Naive thymus-derived CD4-positive, alpha-beta T cell (primary cell): ENCODE results near the gene TTBK1. TPM values are rescaled to one million over a fixed set of nuclear protein-coding genes. Genes with fewer than 3 reads are reported as not detected.
A peak's percentile ranks its signal among the peaks of the same experiment; 100 is the strongest.

Experiments
- ATAC-seq: fragments of 150-1000 bp; cut with Tn5 transposase; 2 replicates; pipeline ENCODE4 v1.10.0; 2021; ENCODE audit warnings: mild to moderate bottlenecking, moderate library complexity
- CTCF ChIA-PET: fragments of 350-600 bp; sonication (Branson Sonifier 250); formaldehyde crosslinking; loops from one replicate; lab custom pipeline; 2021; ENCODE audit warnings: antibody characterized with exemption; lab: Charles Lee
- POLR2A ChIA-PET: fragments of 350-600 bp; sonication (Branson Sonifier 250); formaldehyde crosslinking; loops from one replicate; lab custom pipeline; 2021; ENCODE audit warnings: antibody characterized with exemption, inconsistent platforms; lab: Charles Lee
- DNase-seq, 9 donors: peaks; one replicate each; pipeline versions ENCODE4 v3.0.0 to v3.0.0-alpha.2; 2020 to 2022; ENCODE audit warnings: mixed read lengths in 1 of 9
- H3K27ac ChIP-seq: one replicate; pipeline ENCODE4 v1.7.0; 2013; ENCODE audit warnings: mild to moderate bottlenecking, low read depth, low read length, moderate library complexity
- H3K27me3 ChIP-seq, 2 donors: one replicate each; pipeline ENCODE4 v1.7.0; 2013; ENCODE audit warnings: low read length in 2 of 2, mild to moderate bottlenecking in 2 of 2, moderate library complexity in 2 of 2; ENCODE audit not compliant: control insufficient read depth in 2 of 2, insufficient read depth in 2 of 2
- H3K36me3 ChIP-seq, 3 experiments: 1 replicate in 2 of 3; 2 replicates in 1 of 3; pipeline ENCODE4 v1.7.0; 2013; ENCODE audit warnings: low read length in 3 of 3, mild to moderate bottlenecking in 3 of 3, moderate library complexity in 1 of 3; ENCODE audit not compliant: insufficient read depth in 3 of 3, control insufficient read depth in 2 of 3
- H3K4me1 ChIP-seq, 2 donors: one replicate each; pipeline ENCODE4 v1.7.0; 2013; ENCODE audit warnings: low read length in 2 of 2, mild to moderate bottlenecking in 2 of 2, moderate library complexity in 1 of 2; ENCODE audit not compliant: control insufficient read depth in 2 of 2, insufficient read depth in 2 of 2
- H3K4me3 ChIP-seq: 2 replicates; pipeline ENCODE4 v1.7.0; 2013; ENCODE audit warnings: mild to moderate bottlenecking, low read length
- H3K9me3 ChIP-seq, 3 experiments: 1 replicate in 2 of 3; 2 replicates in 1 of 3; pipeline ENCODE4 v1.7.0; 2013; ENCODE audit warnings: low read length in 3 of 3; ENCODE audit not compliant: control insufficient read depth in 2 of 3
- H3K27ac Mint-ChIP-seq, 9 donors: one replicate each; pipeline ENCODE4 v1.8.0; 2020 to 2022; ENCODE audit warnings: mixed read lengths in 9 of 9, mild to moderate bottlenecking in 8 of 9, moderate library complexity in 5 of 9, inconsistent platforms in 2 of 9
- H3K27me3 Mint-ChIP-seq, 5 donors: one replicate each; pipeline ENCODE4 v1.8.0; 2021 to 2022; ENCODE audit warnings: mixed read lengths in 5 of 5, mild to moderate bottlenecking in 1 of 5
- H3K36me3 Mint-ChIP-seq, 5 donors: one replicate each; pipeline ENCODE4 v1.8.0; 2020 to 2022; ENCODE audit warnings: mixed read lengths in 5 of 5, mild to moderate bottlenecking in 3 of 5, inconsistent platforms in 1 of 5
- H3K4me1 Mint-ChIP-seq, 7 donors: one replicate each; pipeline ENCODE4 v1.8.0; 2020 to 2022; ENCODE audit warnings: mixed read lengths in 7 of 7, mild to moderate bottlenecking in 3 of 7, inconsistent platforms in 1 of 7
- H3K4me3 Mint-ChIP-seq, 10 donors: one replicate each; pipeline ENCODE4 v1.8.0; 2020 to 2022; ENCODE audit warnings: mild to moderate bottlenecking in 10 of 10, mixed read lengths in 10 of 10, moderate library complexity in 6 of 10, inconsistent platforms in 2 of 10
- H3K9me3 Mint-ChIP-seq, 11 donors: one replicate each; pipeline ENCODE4 v1.8.0; 2020 to 2022; ENCODE audit warnings: mixed read lengths in 11 of 11, mild to moderate bottlenecking in 4 of 11, inconsistent platforms in 1 of 11, moderate library complexity in 1 of 11
- intact Hi-C, 2 donors: fragments of 100-400 bp; cut with micrococcal nuclease; formaldehyde crosslinking; loops; one replicate each; pipeline ENCODE4 v1.15.1; 2023
- polyA plus RNA-seq, 2 donors: library from polyadenylated mRNA; unstranded; fragments of 300-500 nt; fragmentation: Illumina TruSeq; gene quantifications; one replicate each; pipeline ENCODE4 v1.2.3, GENCODE V29; 2021
- total RNA-seq, 6 experiments: library from RNA in 5 of 6; stranded (reverse) in 5 of 6; gene quantifications; 1 replicate in 5 of 6; 2 replicates in 1 of 6; pipeline ENCODE4 v1.2.3 and lab custom pipeline; 2021 to 2026

Gene TTBK1
- total and polyA plus RNA-seq, 7 experiments from 2014 or later, result 0.05 to 0.29 TPM; not detected in 5

- POLR2A ChIA-PET, result no interaction called here
- no peaks in the 10 kb centered on the region for H3K9me3 ChIP-seq
- H3K36me3 ChIP-seq, result no peaks in the 10 kb centered on the region
- DNase-seq (no peak), ATAC-seq (no peak)
- Mint-ChIP-seq H3K9me3 (no peaks in the 10 kb centered on the region), H3K4me1 (peaks cover 0 to 17% (median 0%) of the 10 kb centered on the region in 7 donors), H3K36me3 (no peaks in the 10 kb centered on the region), H3K27ac (peak overlapping the region in 1 of 9 donors; percentile 54), H3K27me3 (peaks cover 0 to 11% (median 2%) of the 10 kb centered on the region in 5 donors), H3K4me3 (no peak overlapping the region)
- intact Hi-C loops, result loop anchor here (5.0 to 10.0 kb wide), 2 partner anchors 47 to 74 kb away; partner anchors contain the start of gene CRIP3 (in 1 of the 2)
- H3K4me3 ChIP-seq, result no peak overlapping the region
- H3K27me3 ChIP-seq, result no peaks in the 10 kb centered on the region
- H3K4me1 ChIP-seq, result no peaks in the 10 kb centered on the region
- no peak overlapping the region for H3K27ac ChIP-seq
- CTCF ChIA-PET, result interaction anchor here (0.9 to 1.1 kb wide), 2 partner anchors 76 to 245 kb away, joined by 3 to 4 read pairs; no protein-coding TSS in a partner anchor
Measured at GRCh38 chr6:43260791-43261190, 17.5 kb downstream of the TTBK1 start.

GRCh38 chr6:43261198-43261597, 17.9 kb downstream of the TTBK1 start:
- no peak overlapping the region for H3K27ac ChIP-seq
- ChIA-PET POLR2A (no interaction called here), CTCF (interaction anchor here (0.9 to 1.1 kb wide), 2 partner anchors 76 to 244 kb away, joined by 3 to 4 read pairs; no protein-coding TSS in a partner anchor)
- no peaks in the 10 kb centered on the region for H3K4me1 ChIP-seq
- Mint-ChIP-seq H3K27ac (no peak overlapping the region), H3K4me3 (no peak overlapping the region), H3K9me3 (no peaks in the 10 kb centered on the region), H3K4me1 (peaks cover 0 to 17% (median 0%) of the 10 kb centered on the region in 7 donors), H3K36me3 (no peaks in the 10 kb centered on the region), H3K27me3 (peaks cover 0 to 11% (median 0%) of the 10 kb centered on the region in 5 donors)
- no peaks in the 10 kb centered on the region for H3K9me3 ChIP-seq
- no peak for DNase-seq
- no peaks in the 10 kb centered on the region for H3K36me3 ChIP-seq
- H3K4me3 ChIP-seq, result no peak overlapping the region
- H3K27me3 ChIP-seq, result no peaks in the 10 kb centered on the region
- ATAC-seq, result no peak
- intact Hi-C loops, result loop anchor here (5.0 to 10.0 kb wide), 2 partner anchors 46 to 74 kb away; partner anchors contain the start of gene CRIP3 (in 1 of the 2)

- H3K4me1 Mint-ChIP-seq, result peaks cover 0 to 17% (median 0%) of the 10 kb centered on the region in 7 donors
- H3K4me1 ChIP-seq, result no peaks in the 10 kb centered on the region
- H3K4me3 ChIP-seq, result no peak overlapping the region
- ATAC-seq, result no peak
- no peaks in the 10 kb centered on the region for H3K36me3 Mint-ChIP-seq
- no peak overlapping the region for H3K27ac ChIP-seq
- peaks cover 0 to 9% (median 3%) of the 10 kb centered on the region in 5 donors for H3K27me3 Mint-ChIP-seq
- CTCF ChIA-PET, result interaction anchor here (0.6 to 2.6 kb wide), 4 partner anchors 122 to 243 kb away, joined by 3 to 13 read pairs (median 4); no protein-coding TSS in a partner anchor
- intact Hi-C loops, result loop anchor here (2.0 to 10.0 kb wide), 3 partner anchors 45 to 235 kb away; partner anchors contain the start of gene CRIP3 (in 1 of the 2)
- no peaks in the 10 kb centered on the region for H3K9me3 Mint-ChIP-seq
- H3K9me3 ChIP-seq, result no peaks in the 10 kb centered on the region
- DNase-seq, result no peak
- no peaks in the 10 kb centered on the region for H3K36me3 ChIP-seq
- POLR2A ChIA-PET, result no interaction called here
- no peaks in the 10 kb centered on the region for H3K27me3 ChIP-seq
- H3K27ac Mint-ChIP-seq, result peak overlapping the region in 3 of 9 donors; percentile 20 to 76 (median 45)
- no peak overlapping the region for H3K4me3 Mint-ChIP-seq
Measured at GRCh38 chr6:43262000-43262779, 18.9 kb downstream of the TTBK1 start.

GRCh38 chr6:43262780-43263313, 19.6 kb downstream of the TTBK1 start:
- Histone ChIP-seq H3K9me3 (no peaks in the 10 kb centered on the region), H3K27me3 (no peaks in the 10 kb centered on the region), H3K4me3 (no peak overlapping the region), H3K4me1 (no peaks in the 10 kb centered on the region), H3K27ac (no peak overlapping the region), H3K36me3 (no peaks in the 10 kb centered on the region)
- Mint-ChIP-seq H3K36me3 (no peaks in the 10 kb centered on the region), H3K27ac (no peak overlapping the region), H3K27me3 (peaks cover 0 to 10% (median 3%) of the 10 kb centered on the region in 5 donors), H3K9me3 (no peaks in the 10 kb centered on the region), H3K4me3 (no peak overlapping the region), H3K4me1 (peaks cover 0 to 17% (median 0%) of the 10 kb centered on the region in 7 donors)
- ChIA-PET POLR2A (no interaction called here), CTCF (interaction anchor here (1.0 to 2.6 kb wide), 5 partner anchors 9 to 232 kb away, joined by 3 to 13 read pairs (median 3); no protein-coding TSS in a partner anchor)
- ATAC-seq, result no peak
- intact Hi-C loops, result loop anchor here (1.0 to 10.0 kb wide), 7 partner anchors 44 to 243 kb away; partner anchors contain the start of gene CRIP3 (in 1 of the 2)
- no peak for DNase-seq

- Histone ChIP-seq H3K27me3 (no peaks in the 10 kb centered on the region), H3K27ac (no peak overlapping the region), H3K9me3 (no peaks in the 10 kb centered on the region), H3K4me3 (no peak overlapping the region), H3K4me1 (no peaks in the 10 kb centered on the region), H3K36me3 (no peaks in the 10 kb centered on the region)
- intact Hi-C loops, result loop anchor here (1.0 to 10.0 kb wide), 7 partner anchors 44 to 243 kb away; partner anchors contain the start of gene CRIP3 (in 1 of the 2)
- no peaks in the 10 kb centered on the region for H3K9me3 Mint-ChIP-seq
- peak; percentile 93 for ATAC-seq
- DNase-seq, result peak; percentile 49 to 74 (median 66)
- ChIA-PET POLR2A (no interaction called here), CTCF (interaction anchor here (0.6 to 2.6 kb wide), 7 partner anchors 9 to 234 kb away, joined by 3 to 13 read pairs (median 3); no protein-coding TSS in a partner anchor)
- peaks cover 0 to 17% (median 0%) of the 10 kb centered on the region in 5 donors for H3K27me3 Mint-ChIP-seq
- H3K27ac Mint-ChIP-seq, result peak overlapping the region in 2 of 9 donors; percentile 4 to 43
- H3K4me1 Mint-ChIP-seq, result peaks cover 0 to 17% (median 0%) of the 10 kb centered on the region in 7 donors
- no peaks in the 10 kb centered on the region for H3K36me3 Mint-ChIP-seq
- peak overlapping the region in 1 of 10 donors; percentile 53 for H3K4me3 Mint-ChIP-seq
Measured at GRCh38 chr6:43263314-43264178, 20.3 kb downstream of the TTBK1 start.
